Measurements from ENCODE around the gene F10.

GRCh38 chr13:113147206-113147605 is 24.6 kb downstream of the F10 start:
- TF ChIP-seq CTCF (IDR thresholded peaks at IDR 0.05; ENCODE audit: extremely low read depth in 1 of 2, insufficient read depth in 1 of 2, low read depth in 1 of 2, low read length in 2 of 2) (no peak), JUN (IDR thresholded peaks at IDR 0.05; ENCODE audit: borderline replicate concordance, insufficient read depth, insufficient read length, low read depth) (no peak), MAX (IDR thresholded peaks at IDR 0.05; ENCODE audit: insufficient read depth, insufficient read length) (no peak), EZH2 (IDR thresholded peaks at IDR 0.05; ENCODE audit: borderline replicate concordance, low read depth, low read length, severe bottlenecking) (no peak), POLR2AphosphoS5 (IDR thresholded peaks at IDR 0.05; ENCODE audit: insufficient read depth, low read depth, low read length) (no peak), POLR2A (IDR thresholded peaks at IDR 0.05; ENCODE audit: low read depth, low read length) (no peak)

Data from endothelial cell of umbilical vein (primary cell).